Activated naive CD4-positive, alpha-beta T cell treated with anti-CD3 and anti-CD28 coated beads for 36 hours (primary cell): ENCODE results near the gene CAMK2D. TPM values are rescaled to one million over a fixed set of nuclear protein-coding genes. Genes with fewer than 3 reads are reported as not detected.

ENCODE experiments used
- CTCF ChIA-PET: fragments of 350-600 bp; sonication (Branson Sonifier 250); formaldehyde crosslinking; loops from one replicate; lab custom pipeline; 2021; ENCODE audit warnings: antibody characterized with exemption; lab: Charles Lee
- DNase-seq: peaks from one replicate; pipeline ENCODE4 v3.0.0-alpha.2; 2020
- H3K27ac Mint-ChIP-seq: one replicate; pipeline ENCODE4 v1.8.0; 2021; ENCODE audit warnings: mild to moderate bottlenecking, mixed read lengths
- H3K27me3 Mint-ChIP-seq: one replicate; pipeline ENCODE4 v1.8.0; 2021; ENCODE audit warnings: low read depth, mixed read lengths
- H3K36me3 Mint-ChIP-seq: one replicate; pipeline ENCODE4 v1.8.0; 2021; ENCODE audit warnings: low read depth, mixed read lengths
- H3K4me1 Mint-ChIP-seq: one replicate; pipeline ENCODE4 v1.8.0; 2021; ENCODE audit warnings: low read depth, mixed read lengths
- H3K4me3 Mint-ChIP-seq: one replicate; pipeline ENCODE4 v1.8.0; 2021; ENCODE audit warnings: mild to moderate bottlenecking, moderate library complexity, mixed read lengths
- H3K9me3 Mint-ChIP-seq: one replicate; pipeline ENCODE4 v1.8.0; 2021; ENCODE audit warnings: mixed read lengths
- intact Hi-C: fragments of 100-400 bp; cut with micrococcal nuclease; formaldehyde crosslinking; loops from one replicate; pipeline ENCODE4 v1.15.1; 2023
- total RNA-seq, 2 experiments: library from RNA; stranded (reverse); gene quantifications; one replicate each; pipeline ENCODE4 v1.2.3, GENCODE V29; 2021

The CAMK2D gene
- total RNA-seq, 2 experiments from 2014 or later: 75.7 to 78.3 TPM

- intact Hi-C loops: no loop called here
- Mint-ChIP-seq H3K27ac (no peak overlapping the region), H3K4me1 (peaks cover 56% of the 10 kb centered on the region), H3K36me3 (peaks cover 19% of the 10 kb centered on the region), H3K27me3 (no peaks in the 10 kb centered on the region), H3K9me3 (peaks cover 5% of the 10 kb centered on the region), H3K4me3 (no peak overlapping the region)
- CTCF ChIA-PET: no interaction called here
- no peak for DNase-seq
These were observed 186.9 kb downstream of the CAMK2D start for GRCh38 chr4:113574636-113575103.

- H3K9me3 Mint-ChIP-seq: peaks cover 5% of the 10 kb centered on the region
- no peaks in the 10 kb centered on the region for H3K27me3 Mint-ChIP-seq
- no peak overlapping the region for H3K4me3 Mint-ChIP-seq
- no peak overlapping the region for H3K27ac Mint-ChIP-seq
- H3K4me1 Mint-ChIP-seq: peaks cover 42% of the 10 kb centered on the region
- CTCF ChIA-PET: no interaction called here
- no peak for DNase-seq
- H3K36me3 Mint-ChIP-seq: peaks cover 16% of the 10 kb centered on the region
- intact Hi-C loops: no loop called here
These were observed 188.9 kb downstream of the CAMK2D start for GRCh38 chr4:113572620-113573019.

- no peaks in the 10 kb centered on the region for H3K9me3 Mint-ChIP-seq
- peaks cover 8% of the 10 kb centered on the region for H3K36me3 Mint-ChIP-seq
- intact Hi-C loops: loop anchor here (1.0 to 2.0 kb wide), 3 partner anchors 19 to 196 kb away; no protein-coding TSS in a partner anchor
- peaks cover 40% of the 10 kb centered on the region for H3K4me1 Mint-ChIP-seq
- no peak overlapping the region for H3K4me3 Mint-ChIP-seq
- DNase-seq: no peak
- no peaks in the 10 kb centered on the region for H3K27me3 Mint-ChIP-seq
- CTCF ChIA-PET: interaction anchor here (0.9 kb wide), 1 partner anchor 18 kb away, joined by 3 read pairs; no protein-coding TSS in a partner anchor
- H3K27ac Mint-ChIP-seq: peak overlapping the region; percentile 15
These were observed 195.3 kb downstream of the CAMK2D start for GRCh38 chr4:113566015-113566795.

- H3K4me1 Mint-ChIP-seq: peaks cover 40% of the 10 kb centered on the region
- H3K27me3 Mint-ChIP-seq: no peaks in the 10 kb centered on the region
- peaks cover 12% of the 10 kb centered on the region for H3K36me3 Mint-ChIP-seq
- H3K27ac Mint-ChIP-seq: no peak overlapping the region
- intact Hi-C loops: loop anchor here (1.0 to 2.0 kb wide), 3 partner anchors 18 to 197 kb away; no protein-coding TSS in a partner anchor
- H3K9me3 Mint-ChIP-seq: no peaks in the 10 kb centered on the region
- H3K4me3 Mint-ChIP-seq: no peak overlapping the region
- no peak for DNase-seq
- CTCF ChIA-PET: interaction anchor here (1.5 kb wide), 1 partner anchor 71 kb away, joined by 4 read pairs; no protein-coding TSS in a partner anchor
These were observed 195.9 kb downstream of the CAMK2D start for GRCh38 chr4:113565702-113566012.

- intact Hi-C loops: no loop called here
- Mint-ChIP-seq H3K9me3 (no peaks in the 10 kb centered on the region), H3K36me3 (peaks cover 12% of the 10 kb centered on the region), H3K27me3 (no peaks in the 10 kb centered on the region), H3K4me3 (no peak overlapping the region), H3K4me1 (peaks cover 40% of the 10 kb centered on the region), H3K27ac (no peak overlapping the region)
- DNase-seq: no peak
- CTCF ChIA-PET: interaction anchor here (1.0 to 2.1 kb wide), 3 partner anchors 17 to 72 kb away, joined by 3 to 9 read pairs (median 4); no protein-coding TSS in a partner anchor
These were observed 197.0 kb downstream of the CAMK2D start for GRCh38 chr4:113564493-113564892.

- H3K36me3 Mint-ChIP-seq: peaks cover 12% of the 10 kb centered on the region
- H3K4me3 Mint-ChIP-seq: no peak overlapping the region
- H3K4me1 Mint-ChIP-seq: peaks cover 40% of the 10 kb centered on the region
- H3K27ac Mint-ChIP-seq: no peak overlapping the region
- CTCF ChIA-PET: interaction anchor here (1.5 to 2.1 kb wide), 2 partner anchors 16 to 73 kb away, joined by 4 to 9 read pairs; no protein-coding TSS in a partner anchor
- no peaks in the 10 kb centered on the region for H3K27me3 Mint-ChIP-seq
- H3K9me3 Mint-ChIP-seq: no peaks in the 10 kb centered on the region
- intact Hi-C loops: no loop called here
- DNase-seq: no peak
These were observed 197.7 kb downstream of the CAMK2D start for GRCh38 chr4:113563691-113564378.

- no peak overlapping the region for H3K27ac Mint-ChIP-seq
- intact Hi-C loops: no loop called here
- CTCF ChIA-PET: interaction anchor here (0.9 to 1.5 kb wide), 3 partner anchors 14 to 167 kb away, joined by 3 to 4 read pairs (median 4); no protein-coding TSS in a partner anchor
- peaks cover 16% of the 10 kb centered on the region for H3K36me3 Mint-ChIP-seq
- H3K27me3 Mint-ChIP-seq: no peaks in the 10 kb centered on the region
- H3K4me1 Mint-ChIP-seq: peaks cover 35% of the 10 kb centered on the region
- no peak overlapping the region for H3K4me3 Mint-ChIP-seq
- DNase-seq: no peak
- no peaks in the 10 kb centered on the region for H3K9me3 Mint-ChIP-seq
These were observed 199.8 kb downstream of the CAMK2D start for GRCh38 chr4:113561758-113562157.

GRCh38 chr4:113561092-113561491, 200.4 kb downstream of the CAMK2D start:
- H3K4me1 Mint-ChIP-seq: peaks cover 28% of the 10 kb centered on the region
- DNase-seq: no peak
- CTCF ChIA-PET: interaction anchor here (0.6 to 1.3 kb wide), 3 partner anchors 13 to 166 kb away, joined by 3 to 4 read pairs (median 3); no protein-coding TSS in a partner anchor
- H3K4me3 Mint-ChIP-seq: no peak overlapping the region
- peaks cover 16% of the 10 kb centered on the region for H3K36me3 Mint-ChIP-seq
- H3K27ac Mint-ChIP-seq: peak overlapping the region; percentile 13
- no peaks in the 10 kb centered on the region for H3K27me3 Mint-ChIP-seq
- intact Hi-C loops: no loop called here
- H3K9me3 Mint-ChIP-seq: no peaks in the 10 kb centered on the region

- no peak for DNase-seq
- peaks cover 16% of the 10 kb centered on the region for H3K36me3 Mint-ChIP-seq
- intact Hi-C loops: no loop called here
- no peaks in the 10 kb centered on the region for H3K9me3 Mint-ChIP-seq
- peak overlapping the region; percentile 13 for H3K27ac Mint-ChIP-seq
- peaks cover 24% of the 10 kb centered on the region for H3K4me1 Mint-ChIP-seq
- no peaks in the 10 kb centered on the region for H3K27me3 Mint-ChIP-seq
- CTCF ChIA-PET: interaction anchor here (0.6 kb wide), 1 partner anchor 51 kb away, joined by 3 read pairs; no protein-coding TSS in a partner anchor
- no peak overlapping the region for H3K4me3 Mint-ChIP-seq
These were observed 201.0 kb downstream of the CAMK2D start for GRCh38 chr4:113560579-113560978.

- Mint-ChIP-seq H3K4me3 (no peak overlapping the region), H3K36me3 (peaks cover 14% of the 10 kb centered on the region), H3K4me1 (peaks cover 17% of the 10 kb centered on the region), H3K9me3 (no peaks in the 10 kb centered on the region), H3K27me3 (no peaks in the 10 kb centered on the region), H3K27ac (no peak overlapping the region)
- intact Hi-C loops: no loop called here
- CTCF ChIA-PET: interaction anchor here (1.1 kb wide), 1 partner anchor 12 kb away, joined by 3 read pairs; no protein-coding TSS in a partner anchor
- DNase-seq: no peak
These were observed 201.6 kb downstream of the CAMK2D start for GRCh38 chr4:113559947-113560346.

- Mint-ChIP-seq H3K9me3 (no peaks in the 10 kb centered on the region), H3K4me3 (no peak overlapping the region), H3K27me3 (no peaks in the 10 kb centered on the region), H3K36me3 (peaks cover 13% of the 10 kb centered on the region), H3K4me1 (peaks cover 7% of the 10 kb centered on the region), H3K27ac (no peak overlapping the region)
- intact Hi-C loops: no loop called here
- CTCF ChIA-PET: interaction anchor here (2.0 kb wide), 1 partner anchor 9 kb away, joined by 10 read pairs; no protein-coding TSS in a partner anchor
- DNase-seq: no peak
These were observed 205.0 kb downstream of the CAMK2D start for GRCh38 chr4:113556382-113557134.
